Common myeloid progenitor, CD34-positive (primary cell): ENCODE measurements around the gene IGFN1.
"Not testable (repeated sequence)": the region's sequence is repeated elsewhere in the genome, so short reads cannot be mapped to it uniquely, and the experiment has no call there.

Experiments used
- CTCF ChIA-PET: fragments of 350-600 bp; sonication (Branson Sonifier 250); formaldehyde crosslinking; loops from one replicate; lab custom pipeline; 2021; ENCODE audit warnings: antibody characterized with exemption; lab: Charles Lee
- POLR2A ChIA-PET: fragments of 350-600 bp; sonication (Branson Sonifier 250); formaldehyde crosslinking; loops from one replicate; lab custom pipeline; 2021; ENCODE audit warnings: antibody characterized with exemption; lab: Charles Lee
- DNase-seq, 3 donors: peaks; one replicate each; pipeline versions ENCODE4 v3.0.0 to v3.0.0-alpha.2; 2013
- H3K27ac ChIP-seq, 2 experiments: 1 replicate in 1 of 2; 2 replicates in 1 of 2; pipeline ENCODE4 v1.7.0; 2013; ENCODE audit warnings: inconsistent platforms in 2 of 2, low read length in 2 of 2, mild to moderate bottlenecking in 2 of 2, low read depth in 1 of 2, moderate library complexity in 1 of 2; ENCODE audit not compliant: severe bottlenecking in 2 of 2, insufficient read depth in 1 of 2, poor library complexity in 1 of 2
- H3K27me3 ChIP-seq, 5 experiments: replicated peaks in 2 of 5; 1 replicate in 3 of 5; 2 replicates in 2 of 5; pipeline versions ENCODE4 v1.6.1 to v1.7.0; 2013; ENCODE audit warnings: low read length in 4 of 5, mild to moderate bottlenecking in 2 of 5, moderate library complexity in 2 of 5, inconsistent platforms in 1 of 5; ENCODE audit not compliant: insufficient read depth in 5 of 5, control insufficient read depth in 4 of 5
- H3K36me3 ChIP-seq, 4 experiments: 1 replicate in 2 of 4; 2 replicates in 2 of 4; pipeline versions ENCODE4 v1.6.1 to v1.7.0; 2013; ENCODE audit warnings: low read length in 3 of 4, control low read depth in 1 of 4, mild to moderate bottlenecking in 1 of 4; ENCODE audit not compliant: control insufficient read depth in 4 of 4, insufficient read depth in 4 of 4
- H3K4me1 ChIP-seq, 4 experiments: 1 replicate in 3 of 4; 2 replicates in 1 of 4; pipeline versions ENCODE4 v1.6.1 to v1.7.1; 2013; ENCODE audit warnings: low read length in 3 of 4, mild to moderate bottlenecking in 3 of 4, control low read depth in 1 of 4, inconsistent platforms in 1 of 4, moderate library complexity in 1 of 4; ENCODE audit not compliant: control insufficient read depth in 4 of 4, insufficient read depth in 4 of 4; ENCODE audit errors: control extremely low read depth in 1 of 4
- H3K4me3 ChIP-seq, 7 experiments: 1 replicate in 4 of 7; 2 replicates in 3 of 7; pipeline versions ENCODE4 v1.5.1 to v1.7.0; 2013; ENCODE audit warnings: mild to moderate bottlenecking in 7 of 7, low read length in 6 of 7, moderate library complexity in 6 of 7, inconsistent platforms in 2 of 7, low read depth in 2 of 7, control low read depth in 1 of 7; ENCODE audit not compliant: insufficient read depth in 4 of 7, control insufficient read depth in 1 of 7; ENCODE audit errors: extremely low read depth in 1 of 7
- H3K9me3 ChIP-seq, 5 experiments: 1 replicate in 4 of 5; 2 replicates in 1 of 5; pipeline versions ENCODE4 v1.6.1 to v1.7.1; 2013; ENCODE audit warnings: low read length in 4 of 5, mild to moderate bottlenecking in 2 of 5, inconsistent platforms in 1 of 5, low read depth in 1 of 5, moderate library complexity in 1 of 5; ENCODE audit not compliant: control insufficient read depth in 4 of 5, insufficient read depth in 2 of 5; ENCODE audit errors: control extremely low read depth in 1 of 5
- WGBS: methylation state at CpG from one replicate; pipeline ENCODE4 v1.1.5; 2013; ENCODE audit not compliant: insufficient coverage; 5-methylcytosine and 5-hydroxymethylcytosine counted together

IGFN1 gene

GRCh38 chr1:201258132-201258531 is 67.5 kb downstream of the IGFN1 start:
- POLR2A ChIA-PET, H3K9me3 ChIP-seq, H3K36me3 ChIP-seq, DNase-seq, H3K27ac ChIP-seq, H3K4me3 ChIP-seq, H3K4me1 ChIP-seq: not testable (repeated sequence)
- H3K27me3 ChIP-seq, result peaks cover 0 to 34% (median 13%) of the 10 kb centered on the region in 5 experiments
- CTCF ChIA-PET, result interaction anchor here (1.2 kb wide), 2 partner anchors 11 to 90 kb away, joined by 3 to 4 read pairs; no protein-coding TSS in a partner anchor

- H3K9me3 ChIP-seq, result no peaks in the 10 kb centered on the region
- no peak overlapping the region for H3K27ac ChIP-seq
- no peaks in the 10 kb centered on the region for H3K36me3 ChIP-seq
- POLR2A ChIA-PET, result no interaction called here
- peaks cover 0 to 34% (median 11%) of the 10 kb centered on the region in 5 experiments for H3K27me3 ChIP-seq
- 88% methylated on average over 13 of the region's 14 CpGs for WGBS
- no peak overlapping the region for H3K4me3 ChIP-seq
- CTCF ChIA-PET, result interaction anchor here (1.2 to 1.4 kb wide), 3 partner anchors 11 to 90 kb away, joined by 3 to 4 read pairs (median 3); no protein-coding TSS in a partner anchor
- peaks cover 0 to 9% (median 4%) of the 10 kb centered on the region in 4 experiments for H3K4me1 ChIP-seq
- no peak for DNase-seq
Measured at GRCh38 chr1:201258763-201259230, 68.2 kb downstream of the IGFN1 start.

- H3K27ac ChIP-seq, result no peak overlapping the region
- H3K4me3 ChIP-seq, result peak overlapping the region in 3 of 7 experiments; percentile 19 to 52 (median 47)
- ChIA-PET CTCF (interaction anchor here (0.6 to 1.4 kb wide), 5 partner anchors 16 to 105 kb away, joined by 3 to 5 read pairs (median 3); no protein-coding TSS in a partner anchor), POLR2A (no interaction called here)
- peaks cover 0 to 9% (median 4%) of the 10 kb centered on the region in 4 experiments for H3K4me1 ChIP-seq
- no peaks in the 10 kb centered on the region for H3K36me3 ChIP-seq
- 3% methylated on average over 23 of the region's 28 CpGs for WGBS
- H3K9me3 ChIP-seq, result no peaks in the 10 kb centered on the region
- H3K27me3 ChIP-seq, result peaks cover 0 to 43% (median 11%) of the 10 kb centered on the region in 5 experiments
- peak in 2 of 3 donors; percentile 10 to 17 for DNase-seq
Measured at GRCh38 chr1:201259476-201260235, 69.0 kb downstream of the IGFN1 start.

GRCh38 chr1:201260236-201260590 is 69.6 kb downstream of the IGFN1 start:
- H3K4me3 ChIP-seq, result peak overlapping the region in 1 of 7 experiments; percentile 47
- 63% methylated on average over 11 of the region's 11 CpGs for WGBS
- peaks cover 0 to 9% (median 4%) of the 10 kb centered on the region in 4 experiments for H3K4me1 ChIP-seq
- no peak overlapping the region for H3K27ac ChIP-seq
- H3K9me3 ChIP-seq, result no peaks in the 10 kb centered on the region
- ChIA-PET POLR2A (no interaction called here), CTCF (interaction anchor here (1.0 to 1.4 kb wide), 2 partner anchors 16 to 75 kb away, joined by 3 read pairs; no protein-coding TSS in a partner anchor)
- no peak for DNase-seq
- no peaks in the 10 kb centered on the region for H3K36me3 ChIP-seq
- H3K27me3 ChIP-seq, result peaks cover 0 to 43% (median 11%) of the 10 kb centered on the region in 5 experiments

- Histone ChIP-seq H3K36me3 (no peaks in the 10 kb centered on the region), H3K4me3 (no peak overlapping the region), H3K27ac (no peak overlapping the region), H3K9me3 (no peaks in the 10 kb centered on the region), H3K27me3 (peaks cover 0 to 41% (median 11%) of the 10 kb centered on the region in 5 experiments), H3K4me1 (peaks cover 0 to 9% (median 4%) of the 10 kb centered on the region in 4 experiments)
- ChIA-PET CTCF (no interaction called here), POLR2A (no interaction called here)
- no peak for DNase-seq
- 100% methylated on average over 5 of the region's 8 CpGs for WGBS
Measured at GRCh38 chr1:201260648-201261311, 70.2 kb downstream of the IGFN1 start.

GRCh38 chr1:201261771-201262547 is 71.3 kb downstream of the IGFN1 start:
- no peak for DNase-seq
- ChIA-PET POLR2A (interaction anchor here (0.5 kb wide), 1 partner anchor 131 kb away, joined by 5 read pairs; no protein-coding TSS in a partner anchor), CTCF (interaction anchor here (1.1 to 4.1 kb wide), 3 partner anchors 7 to 100 kb away, joined by 3 to 18 read pairs (median 13); no protein-coding TSS in a partner anchor)
- Histone ChIP-seq H3K27ac (no peak overlapping the region), H3K27me3 (peaks cover 2 to 44% (median 13%) of the 10 kb centered on the region in 5 experiments), H3K36me3 (no peaks in the 10 kb centered on the region), H3K4me1 (peaks cover 0 to 9% (median 4%) of the 10 kb centered on the region in 4 experiments), H3K9me3 (no peaks in the 10 kb centered on the region), H3K4me3 (no peak overlapping the region)
- WGBS, result 98% methylated on average over 8 of the region's 8 CpGs
